ENCODE results near the gene NRCAM. TPM values are rescaled to one million over a fixed set of nuclear protein-coding genes. Genes with fewer than 3 reads are reported as not detected.
A peak's percentile ranks its signal among the peaks of the same experiment; 100 is the strongest.
"Not testable (repeated sequence)": the region's sequence is repeated elsewhere in the genome, so short reads cannot be mapped to it uniquely, and the experiment has no call there.

Gene NRCAM
- total RNA-seq, 4 donors from 2014 or later = 10.1 to 19.5 (median 13.0) TPM

DNA sequence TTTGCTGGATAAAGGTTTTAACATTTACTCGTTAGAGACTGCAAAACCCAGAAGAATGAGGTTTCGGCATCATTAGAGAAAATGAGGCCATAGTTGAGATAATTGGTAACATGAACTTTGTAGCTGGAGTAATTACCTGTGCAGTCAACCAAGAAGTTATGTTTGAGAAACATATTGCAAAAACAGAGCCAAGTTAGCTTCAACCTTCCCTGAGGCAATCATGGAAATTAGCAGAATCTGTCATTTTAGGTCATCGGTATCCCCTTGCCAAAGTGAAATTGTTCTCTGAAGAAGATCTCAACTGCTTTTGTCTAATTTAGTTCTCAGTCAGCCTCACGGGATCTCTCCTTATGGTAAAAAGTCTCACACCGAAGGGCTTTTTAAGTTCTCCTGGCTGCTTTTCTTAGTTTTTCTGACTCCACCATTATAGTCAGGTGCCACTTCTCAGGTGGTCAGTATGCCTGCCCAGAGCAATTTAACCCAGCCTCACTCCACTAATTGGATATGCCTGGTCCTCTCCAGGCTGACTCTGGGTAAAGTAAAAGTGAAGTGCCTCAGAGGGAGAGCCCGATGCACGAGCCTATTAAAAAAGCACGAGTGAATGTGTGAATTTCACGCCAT is 52.5 kb downstream of the NRCAM start:
- intact Hi-C loops (cut with DNase I) = no loop called here
- Histone ChIP-seq H3K4me3 (replicated peaks in 1 of 3) (no peak overlapping the region), H3K4me1 (peaks cover 6 to 30% of the 10 kb centered on the region in 2 donors), H3K36me3 (no peaks in the 10 kb centered on the region), H3K27me3 (no peaks in the 10 kb centered on the region), H3K27ac (peak overlapping the region in 1 of 3 donors; percentile 30), H3K9me3 (no peaks in the 10 kb centered on the region)
- no peak for TF ChIP-seq CTCF (IDR thresholded peaks at IDR 0.05)
- TF ChIP-seq POLR2A (IDR thresholded peaks at IDR 0.05) = no peak
- WGBS, 2 donors = 68 to 75% methylated on average over 9 of the region's 9 CpGs
- DNase-seq = no peak

GRCh38 chr7:108402865-108403264 is 53.4 kb downstream of the NRCAM start:
- no peaks in the 10 kb centered on the region for H3K27me3 ChIP-seq
- 14 to 22% methylated on average over 2 of the region's 2 CpGs for WGBS, 2 donors
- H3K27ac ChIP-seq = no peak overlapping the region
- intact Hi-C loops (cut with DNase I) = no loop called here
- no peak for TF ChIP-seq POLR2A (IDR thresholded peaks at IDR 0.05)
- TF ChIP-seq CTCF (IDR thresholded peaks at IDR 0.05) = no peak
- H3K9me3 ChIP-seq = no peaks in the 10 kb centered on the region
- H3K4me1 ChIP-seq = peaks cover 6 to 30% of the 10 kb centered on the region in 2 donors
- H3K4me3 ChIP-seq (replicated peaks in 1 of 3) = no peak overlapping the region
- DNase-seq = peak in 1 of 2 donors; percentile 45
- no peaks in the 10 kb centered on the region for H3K36me3 ChIP-seq

DNA sequence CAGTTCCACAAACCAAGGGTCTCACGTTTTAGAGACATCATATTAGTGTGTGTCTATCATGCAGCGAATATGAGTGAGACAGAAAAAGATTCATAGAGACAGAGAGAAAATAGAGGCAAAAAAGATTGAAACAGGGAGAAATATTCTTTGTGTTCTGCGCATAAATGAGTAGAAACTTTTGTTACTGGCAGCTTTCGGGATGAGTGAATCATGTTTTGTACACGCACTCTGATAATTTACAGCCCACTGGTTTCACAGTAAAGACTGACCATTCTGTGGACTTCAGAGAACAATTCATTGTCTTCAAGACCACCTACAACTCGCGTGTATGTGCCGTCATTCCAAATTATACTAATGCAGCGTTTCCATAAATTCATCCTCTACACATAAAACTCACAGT is 60.2 kb downstream of the NRCAM start:
- H3K4me3 ChIP-seq (replicated peaks in 1 of 3) = no peak overlapping the region
- H3K9me3 ChIP-seq = no peaks in the 10 kb centered on the region
- H3K36me3 ChIP-seq = no peaks in the 10 kb centered on the region
- peaks cover 0 to 5% of the 10 kb centered on the region in 2 donors for H3K4me1 ChIP-seq
- intact Hi-C loops (cut with DNase I) = no loop called here
- DNase-seq = no peak
- H3K27ac ChIP-seq = no peak overlapping the region
- TF ChIP-seq POLR2A (IDR thresholded peaks at IDR 0.05) = no peak
- WGBS, 2 donors = 91 to 92% methylated on average over 9 of the region's 9 CpGs
- no peaks in the 10 kb centered on the region for H3K27me3 ChIP-seq

DNA sequence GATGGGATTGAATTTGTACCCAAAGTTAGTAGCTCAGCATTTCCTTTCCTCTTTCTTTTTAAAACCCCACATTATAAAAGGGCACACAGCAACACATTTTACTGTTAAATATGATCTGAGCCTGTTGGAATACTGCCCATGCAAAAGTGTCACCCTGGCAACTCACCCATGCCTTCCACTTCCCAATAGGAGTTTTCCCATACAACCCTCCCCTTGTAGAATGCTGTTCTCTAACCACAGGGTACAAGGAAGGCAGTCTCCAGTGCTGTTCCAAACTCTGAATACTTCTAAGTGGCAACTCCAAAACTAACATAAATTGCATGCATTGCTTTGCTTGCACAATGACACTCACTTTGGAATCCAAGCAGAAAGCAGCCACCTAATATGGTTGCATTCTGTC is 60.8 kb downstream of the NRCAM start:
- intact Hi-C loops (cut with DNase I) = no loop called here
- Histone ChIP-seq H3K27me3 (no peaks in the 10 kb centered on the region), H3K36me3 (no peaks in the 10 kb centered on the region), H3K4me3 (replicated peaks in 1 of 3) (no peak overlapping the region), H3K9me3 (no peaks in the 10 kb centered on the region), H3K27ac (no peak overlapping the region), H3K4me1 (peaks cover 0 to 5% of the 10 kb centered on the region in 2 donors)
- no peak for DNase-seq
- no peak for TF ChIP-seq POLR2A (IDR thresholded peaks at IDR 0.05)
- TF ChIP-seq CTCF (IDR thresholded peaks at IDR 0.05) = no peak

- H3K27ac ChIP-seq; H3K4me3 ChIP-seq (replicated peaks in 1 of 3); intact Hi-C loops (cut with DNase I); H3K27me3 ChIP-seq; H3K36me3 ChIP-seq; H3K9me3 ChIP-seq; H3K4me1 ChIP-seq; DNase-seq: not testable (repeated sequence)
- WGBS, 2 donors = 74 to 81% methylated on average over 10 of the region's 10 CpGs
Measured at GRCh38 chr7:108393097-108393496, 63.1 kb downstream of the NRCAM start.

GRCh38 chr7:108387686-108388085 is 68.5 kb downstream of the NRCAM start:
- H3K4me1 ChIP-seq; H3K27ac ChIP-seq; intact Hi-C loops (cut with DNase I); DNase-seq; H3K27me3 ChIP-seq; H3K9me3 ChIP-seq; H3K36me3 ChIP-seq; H3K4me3 ChIP-seq (replicated peaks in 1 of 3): not testable (repeated sequence)
- WGBS, 2 donors = 92 to 97% methylated on average over 2 of the region's 2 CpGs
